ENCODE results near the gene TEP1. TPM values are rescaled to one million over a fixed set of nuclear protein-coding genes. Genes with fewer than 3 reads are reported as not detected.
A peak's percentile ranks its signal among the peaks of the same experiment; 100 is the strongest.
"Not testable (repeated sequence)": the region's sequence is repeated elsewhere in the genome, so short reads cannot be mapped to it uniquely, and the experiment has no call there.

TEP1 gene
- total RNA-seq (2014; rRNA removed; shearing (Covaris generic)): 10.9 and 12.6 TPM in 2 replicates

- DNase-seq (ENCODE audit: low spot score): peak; percentile 79
Observed at GRCh38 chr14:20412876-20413743, at the start of gene TEP1. Gene TEP1 (minus strand): TSS chr14:20413501. CDS start chr14:20408439, 5,062 bp downstream.

GRCh38 chr14:20461225-20462141 lies 48.2 kb upstream of the TEP1 start, which contains the start of gene PIP4P1:
Gene PIP4P1 (minus strand): TSS chr14:20461434. CDS start chr14:20461325, 109 bp downstream.
- peak; percentile 95 for DNase-seq (ENCODE audit: low spot score)

GRCh38 chr14:20460458-20461224 lies 47.3 kb upstream of the TEP1 start:
- DNase-seq (ENCODE audit: low spot score): peak; percentile 32

- DNase-seq (ENCODE audit: low spot score): no peak
Observed at GRCh38 chr14:20458031-20458789, 44.9 kb upstream of the TEP1 start.

GRCh38 chr14:20456971-20457370 lies 43.7 kb upstream of the TEP1 start:
- no peak for DNase-seq (ENCODE audit: low spot score)

- DNase-seq (ENCODE audit: low spot score): no peak
Observed at GRCh38 chr14:20455355-20456300, 42.3 kb upstream of the TEP1 start.

GRCh38 chr14:20454516-20455354 lies 41.4 kb upstream of the TEP1 start, which contains the start of the genes APEX1 and OSGEP:
Gene APEX1 (plus strand): TSS chr14:20455226. CDS start chr14:20455646, 420 bp downstream.
Gene OSGEP (minus strand): TSS chr14:20454812. CDS start chr14:20454683, 129 bp downstream.
- DNase-seq (ENCODE audit: low spot score): peak; percentile 96

GRCh38 chr14:20452831-20453230 lies 39.5 kb upstream of the TEP1 start:
- not testable (repeated sequence) for DNase-seq (ENCODE audit: low spot score)

- no peak for DNase-seq (ENCODE audit: low spot score)
Observed at GRCh38 chr14:20446889-20447288, 33.6 kb upstream of the TEP1 start.

GRCh38 chr14:20443650-20444049 lies 30.3 kb upstream of the TEP1 start:
- DNase-seq (ENCODE audit: low spot score): not testable (repeated sequence)

- DNase-seq (ENCODE audit: low spot score): no peak
Observed at GRCh38 chr14:20441461-20441860, 28.2 kb upstream of the TEP1 start.

GRCh38 chr14:20440882-20441281 lies 27.6 kb upstream of the TEP1 start:
- no peak for DNase-seq (ENCODE audit: low spot score)

- DNase-seq (ENCODE audit: low spot score): no peak
Observed at GRCh38 chr14:20440465-20440864, 27.2 kb upstream of the TEP1 start.

GRCh38 chr14:20438664-20439063 lies 25.4 kb upstream of the TEP1 start:
- DNase-seq (ENCODE audit: low spot score): no peak

GRCh38 chr14:20436363-20436755 lies 23.1 kb upstream of the TEP1 start:
- no peak for DNase-seq (ENCODE audit: low spot score)

GRCh38 chr14:20435582-20436362 lies 22.5 kb upstream of the TEP1 start, which contains the start of gene KLHL33:
Gene KLHL33 (minus strand): TSS chr14:20436166. CDS start chr14:20435811, 355 bp downstream.
- DNase-seq (ENCODE audit: low spot score): no peak

Data from HT-29 (cell line).